Measurements from ENCODE around the gene SDR9C7. TPM values are rescaled to one million over a fixed set of nuclear protein-coding genes. Genes with fewer than 3 reads are reported as not detected.
"Not testable (repeated sequence)": the region's sequence is repeated elsewhere in the genome, so short reads cannot be mapped to it uniquely, and the experiment has no call there.

The SDR9C7 gene
- total and polyA plus RNA-seq, 2 experiments from 2014 or later = not detected

GRCh38 chr12:56922031-56922430 lies 12.2 kb downstream of the SDR9C7 start (continued):
- TF ChIP-seq ZNF462 (CRISPR knock-in tag; IDR thresholded peaks at IDR 0.05) (no peak), POLR2AphosphoS5 (IDR thresholded peaks at IDR 0.05; ENCODE audit: low read depth) (no peak), NANOG (IDR thresholded peaks at IDR 0.05; ENCODE audit: borderline replicate concordance) (no peak)

- Histone ChIP-seq H3K4me3 (no peak overlapping the region), H3K36me3 (ENCODE audit: insufficient read depth) (no peaks in the 10 kb centered on the region)
Measured at GRCh38 chr12:56921346-56921745, 12.9 kb downstream of the SDR9C7 start.

DNA sequence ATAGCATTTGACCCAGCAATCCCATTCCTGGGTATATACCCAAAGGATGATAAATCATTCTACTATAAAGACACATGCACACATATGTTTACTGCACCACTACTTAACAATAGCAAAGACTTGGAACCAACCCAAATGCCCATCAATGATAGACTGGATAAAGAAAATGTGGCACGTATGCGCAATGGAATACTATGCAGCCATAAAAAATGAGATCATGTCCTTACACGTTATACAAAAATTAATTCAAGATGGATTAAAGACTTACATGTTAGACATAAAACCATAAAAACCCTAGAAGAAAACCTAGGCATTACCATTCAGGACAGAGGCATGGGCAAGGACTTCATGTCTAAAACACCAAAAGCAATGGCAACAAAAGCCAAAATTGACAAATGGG lies 16.1 kb downstream of the SDR9C7 start:
- H3K27ac Mint-ChIP-seq; H4K20me1 ChIP-seq (replicated peaks; ENCODE audit: insufficient read depth); H3K9me3 Mint-ChIP-seq; H3K4me1 ChIP-seq (ENCODE audit: insufficient read depth); H3F3A ChIP-seq (replicated peaks; ENCODE audit: low read depth); DNase-seq (ENCODE audit: low spot score); H3K4me3 Mint-ChIP-seq; H3K9me2 ChIP-seq (ENCODE audit: insufficient read depth); H3K27ac ChIP-seq (ENCODE audit: low read depth); H2AFZ ChIP-seq; H3K79me2 ChIP-seq (replicated peaks; ENCODE audit: insufficient read depth); H3K4me1 Mint-ChIP-seq; ATAC-seq; H3K4me2 ChIP-seq; H3K27me3 ChIP-seq (ENCODE audit: insufficient read depth); H3K36me3 Mint-ChIP-seq (ENCODE audit: low read depth); H3K4me3 ChIP-seq; H3K27me3 Mint-ChIP-seq (ENCODE audit: insufficient read depth, low read depth, poor library complexity); H3K36me3 ChIP-seq (ENCODE audit: insufficient read depth): not testable (repeated sequence)

More at GRCh38 chr12:56921346-56921745, 12.9 kb downstream of the SDR9C7 start:
- peaks cover 2% of the 10 kb centered on the region for H3K27me3 Mint-ChIP-seq (ENCODE audit: insufficient read depth, low read depth, poor library complexity)
- H3K27ac ChIP-seq (ENCODE audit: low read depth) = no peak overlapping the region
- H2AFZ ChIP-seq = no peak overlapping the region
- TF ChIP-seq ZNF114 (CRISPR knock-in tag; IDR thresholded peaks at IDR 0.05) (no peak), CREB1 (CRISPR knock-in tag; IDR thresholded peaks at IDR 0.05; ENCODE audit: low read depth) (no peak)
- no peaks in the 10 kb centered on the region for H3K4me1 Mint-ChIP-seq
- no peaks in the 10 kb centered on the region for H3K36me3 Mint-ChIP-seq (ENCODE audit: low read depth)
- no peak overlapping the region for H3K4me3 Mint-ChIP-seq
- no peaks in the 10 kb centered on the region; the same call in 1 of the 2 replicates for H3K9me2 ChIP-seq (ENCODE audit: insufficient read depth)
- peaks cover 9% of the 10 kb centered on the region; the same call in 1 of the 3 replicates for H3K9me3 Mint-ChIP-seq
- DNase-seq (ENCODE audit: low spot score) (no peak), ATAC-seq (no peak)
- no peaks in the 10 kb centered on the region for H3K27me3 ChIP-seq (ENCODE audit: insufficient read depth)
- H4K20me1 ChIP-seq (replicated peaks; ENCODE audit: insufficient read depth) = no peaks in the 10 kb centered on the region
- no peaks in the 10 kb centered on the region for H3F3A ChIP-seq (replicated peaks; ENCODE audit: low read depth)
- no peak overlapping the region for H3K4me2 ChIP-seq
- no peak overlapping the region for H3K27ac Mint-ChIP-seq
- no peaks in the 10 kb centered on the region for H3K4me1 ChIP-seq (ENCODE audit: insufficient read depth)
- H3K79me2 ChIP-seq (replicated peaks; ENCODE audit: insufficient read depth) = no peaks in the 10 kb centered on the region
